ENCODE measurements around the gene MPPED2.

- no peak for TF ChIP-seq YY1 (IDR thresholded peaks at IDR 0.05; ENCODE audit: insufficient read depth, insufficient replicate concordance, low read depth, low read length)
- no peak for TF ChIP-seq PREB (CRISPR knock-in tag; IDR thresholded peaks at IDR 0.05)
- TF ChIP-seq, protein P1, sequence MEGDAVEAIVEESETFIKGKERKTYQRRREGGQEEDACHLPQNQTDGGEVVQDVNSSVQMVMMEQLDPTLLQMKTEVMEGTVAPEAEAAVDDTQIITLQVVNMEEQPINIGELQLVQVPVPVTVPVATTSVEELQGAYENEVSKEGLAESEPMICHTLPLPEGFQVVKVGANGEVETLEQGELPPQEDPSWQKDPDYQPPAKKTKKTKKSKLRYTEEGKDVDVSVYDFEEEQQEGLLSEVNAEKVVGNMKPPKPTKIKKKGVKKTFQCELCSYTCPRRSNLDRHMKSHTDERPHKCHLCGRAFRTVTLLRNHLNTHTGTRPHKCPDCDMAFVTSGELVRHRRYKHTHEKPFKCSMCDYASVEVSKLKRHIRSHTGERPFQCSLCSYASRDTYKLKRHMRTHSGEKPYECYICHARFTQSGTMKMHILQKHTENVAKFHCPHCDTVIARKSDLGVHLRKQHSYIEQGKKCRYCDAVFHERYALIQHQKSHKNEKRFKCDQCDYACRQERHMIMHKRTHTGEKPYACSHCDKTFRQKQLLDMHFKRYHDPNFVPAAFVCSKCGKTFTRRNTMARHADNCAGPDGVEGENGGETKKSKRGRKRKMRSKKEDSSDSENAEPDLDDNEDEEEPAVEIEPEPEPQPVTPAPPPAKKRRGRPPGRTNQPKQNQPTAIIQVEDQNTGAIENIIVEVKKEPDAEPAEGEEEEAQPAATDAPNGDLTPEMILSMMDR (CRISPR knock-in tag; IDR thresholded peaks at IDR 0.05): no peak
- TF ChIP-seq PRDM4 (CRISPR knock-in tag; IDR thresholded peaks at IDR 0.05; ENCODE audit: borderline replicate concordance): no peak
- no peak for TF ChIP-seq ZBTB8A (CRISPR knock-in tag; IDR thresholded peaks at IDR 0.05; ENCODE audit: borderline replicate concordance, low read depth)
- no peak for TF ChIP-seq ZNF7 (CRISPR knock-in tag; IDR thresholded peaks at IDR 0.05)
- TF ChIP-seq, protein P2, sequence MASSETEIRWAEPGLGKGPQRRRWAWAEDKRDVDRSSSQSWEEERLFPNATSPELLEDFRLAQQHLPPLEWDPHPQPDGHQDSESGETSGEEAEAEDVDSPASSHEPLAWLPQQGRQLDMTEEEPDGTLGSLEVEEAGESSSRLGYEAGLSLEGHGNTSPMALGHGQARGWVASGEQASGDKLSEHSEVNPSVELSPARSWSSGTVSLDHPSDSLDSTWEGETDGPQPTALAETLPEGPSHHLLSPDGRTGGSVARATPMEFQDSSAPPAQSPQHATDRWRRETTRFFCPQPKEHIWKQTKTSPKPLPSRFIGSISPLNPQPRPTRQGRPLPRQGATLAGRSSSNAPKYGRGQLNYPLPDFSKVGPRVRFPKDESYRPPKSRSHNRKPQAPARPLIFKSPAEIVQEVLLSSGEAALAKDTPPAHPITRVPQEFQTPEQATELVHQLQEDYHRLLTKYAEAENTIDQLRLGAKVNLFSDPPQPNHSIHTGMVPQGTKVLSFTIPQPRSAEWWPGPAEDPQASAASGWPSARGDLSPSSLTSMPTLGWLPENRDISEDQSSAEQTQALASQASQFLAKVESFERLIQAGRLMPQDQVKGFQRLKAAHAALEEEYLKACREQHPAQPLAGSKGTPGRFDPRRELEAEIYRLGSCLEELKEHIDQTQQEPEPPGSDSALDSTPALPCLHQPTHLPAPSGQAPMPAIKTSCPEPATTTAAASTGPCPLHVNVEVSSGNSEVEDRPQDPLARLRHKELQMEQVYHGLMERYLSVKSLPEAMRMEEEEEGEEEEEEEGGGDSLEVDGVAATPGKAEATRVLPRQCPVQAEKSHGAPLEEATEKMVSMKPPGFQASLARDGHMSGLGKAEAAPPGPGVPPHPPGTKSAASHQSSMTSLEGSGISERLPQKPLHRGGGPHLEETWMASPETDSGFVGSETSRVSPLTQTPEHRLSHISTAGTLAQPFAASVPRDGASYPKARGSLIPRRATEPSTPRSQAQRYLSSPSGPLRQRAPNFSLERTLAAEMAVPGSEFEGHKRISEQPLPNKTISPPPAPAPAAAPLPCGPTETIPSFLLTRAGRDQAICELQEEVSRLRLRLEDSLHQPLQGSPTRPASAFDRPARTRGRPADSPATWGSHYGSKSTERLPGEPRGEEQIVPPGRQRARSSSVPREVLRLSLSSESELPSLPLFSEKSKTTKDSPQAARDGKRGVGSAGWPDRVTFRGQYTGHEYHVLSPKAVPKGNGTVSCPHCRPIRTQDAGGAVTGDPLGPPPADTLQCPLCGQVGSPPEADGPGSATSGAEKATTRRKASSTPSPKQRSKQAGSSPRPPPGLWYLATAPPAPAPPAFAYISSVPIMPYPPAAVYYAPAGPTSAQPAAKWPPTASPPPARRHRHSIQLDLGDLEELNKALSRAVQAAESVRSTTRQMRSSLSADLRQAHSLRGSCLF (CRISPR knock-in tag; IDR thresholded peaks at IDR 0.05; ENCODE audit: borderline replicate concordance): no peak
Observed at GRCh38 chr11:30585125-30585891, 845 bp downstream of the MPPED2 start.
